ENCODE results near the gene RTP2. TPM values are rescaled to one million over a fixed set of nuclear protein-coding genes. Genes with fewer than 3 reads are reported as not detected.
A peak's percentile ranks its signal among the peaks of the same experiment; 100 is the strongest.

RTP2 gene
- total and polyA plus RNA-seq, 2 donors (not counting 3 experiments of a cell fraction or from before 2014, with no cell fraction given): not detected

- ChIA-PET CTCF (interaction anchor here (1.1 to 5.0 kb wide), 6 partner anchors 9 to 450 kb away, joined by 3 to 58 read pairs (median 5); no protein-coding TSS in a partner anchor), POLR2A (interaction anchor here (0.9 kb wide), 1 partner anchor 12 kb away, joined by 3 read pairs; no protein-coding TSS in a partner anchor)
- no peaks in the 10 kb centered on the region for H3K79me2 ChIP-seq (ENCODE audit: control insufficient read depth, insufficient read depth, low read length)
- peak; percentile 81 for FAIRE-seq
- no peaks in the 10 kb centered on the region for H3K36me3 ChIP-seq (ENCODE audit: control insufficient read depth in 2 of 2, extremely low read depth in 1 of 2, insufficient read depth in 2 of 2, low read length in 2 of 2)
- peak; percentile 45 for DNase-seq (ENCODE audit: low read depth, low spot score)
- intact Hi-C loops (cut with micrococcal nuclease) (no loop called here), dilution Hi-C loops (cut with MboI; ENCODE audit: extremely low pct_ligation_motif_present, low sequenced_read_pairs) (no loop called here)
- no peaks in the 10 kb centered on the region for H3K9me3 ChIP-seq (replicated peaks; ENCODE audit: control insufficient read depth, insufficient read depth, low read length)
- H3K4me3 ChIP-seq (replicated peaks in 1 of 3; ENCODE audit: insufficient read depth in 1 of 3, low read depth in 1 of 3, low read length in 3 of 3): no peak within 1 kb of the TSS
- BruUV-seq (replicated peaks): no TSS peak
- no peaks in the 10 kb centered on the region for H3K4me1 ChIP-seq (ENCODE audit: control insufficient read depth, extremely low read depth, insufficient read depth, low read length)
- no peak within 1 kb of the TSS for H3K27ac ChIP-seq (ENCODE audit: insufficient read depth, low read depth, low read length)
- peaks cover 2 to 3% of the 10 kb centered on the region in 2 experiments for H3K27me3 ChIP-seq (ENCODE audit: control insufficient read depth in 2 of 2, insufficient read depth in 2 of 2, low read length in 2 of 2)
- no peak within 1 kb of the TSS for H3K4me2 ChIP-seq (ENCODE audit: insufficient read depth, low read length)
- H4K20me1 ChIP-seq (replicated peaks; ENCODE audit: control insufficient read depth, extremely low read depth, insufficient read depth, low read length): no peaks in the 10 kb centered on the region
- no peaks in the 10 kb centered on the region for H3K9me1 ChIP-seq (replicated peaks; ENCODE audit: control insufficient read depth, extremely low read depth, insufficient read depth, low read length)
- TF ChIP-seq CTCF (IDR thresholded peaks at IDR 0.05; ENCODE audit: extremely low read depth in 1 of 2, insufficient read depth in 1 of 2, low read depth in 1 of 2, low read length in 2 of 2) (no peak), MAX (IDR thresholded peaks at IDR 0.05; ENCODE audit: insufficient read depth, insufficient read length) (no peak), MYC (IDR thresholded peaks at IDR 0.05; ENCODE audit: low read depth, low read length) (no peak), POLR2A (IDR thresholded peaks at IDR 0.05; ENCODE audit: low read depth, low read length) (no peak), JUN (IDR thresholded peaks at IDR 0.05; ENCODE audit: borderline replicate concordance, insufficient read depth, insufficient read length, low read depth) (no peak), FOS (IDR thresholded peaks at IDR 0.05; ENCODE audit: borderline replicate concordance, insufficient read depth, low read length) (no peak), POLR2AphosphoS5 (IDR thresholded peaks at IDR 0.05; ENCODE audit: insufficient read depth, low read depth, low read length) (no peak), GATA2 (IDR thresholded peaks at IDR 0.05; ENCODE audit: insufficient read depth, insufficient read length, low read depth, low read length) (no peak), EZH2 (IDR thresholded peaks at IDR 0.05; ENCODE audit: borderline replicate concordance, low read depth, low read length, severe bottlenecking) (no peak)
- no peak within 1 kb of the TSS for H2AFZ ChIP-seq (ENCODE audit: low read depth, low read length)
- H3K9ac ChIP-seq (replicated peaks; ENCODE audit: extremely low read depth, insufficient read depth, low read length): no peak within 1 kb of the TSS
These were observed 32.5 kb downstream of the RTP2 start, which contains the start of gene SST for GRCh38 chr3:187669675-187670504. Gene SST (minus strand): TSS chr3:187670394. CDS start chr3:187670291, 103 bp downstream.
